ENCODE data around the gene LPP.

Gene LPP

DNA sequence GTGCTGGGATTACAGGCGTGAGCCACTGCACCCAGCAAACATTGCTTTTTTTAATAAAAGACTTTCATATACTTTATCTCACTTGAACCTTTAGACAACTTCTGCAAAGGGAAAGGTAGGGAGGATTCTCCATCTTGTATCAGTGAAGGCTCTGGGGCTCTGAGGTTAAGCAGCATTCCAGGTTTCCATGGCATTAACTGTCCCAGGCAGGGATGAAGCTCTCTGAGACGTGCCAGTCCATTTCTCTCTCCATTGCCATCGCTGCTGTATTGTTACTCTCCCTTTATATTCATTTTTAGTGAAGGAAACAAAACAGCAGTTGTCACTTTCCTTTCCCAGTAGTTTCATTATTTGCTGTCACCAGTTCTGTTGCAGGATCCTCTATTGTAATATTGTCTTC is 342.4 kb downstream of the LPP start:
- peak; percentile 33 for DNase-seq

- DNase-seq: no peak
Measured at GRCh38 chr3:188497021-188497420, 343.1 kb downstream of the LPP start.

DNA sequence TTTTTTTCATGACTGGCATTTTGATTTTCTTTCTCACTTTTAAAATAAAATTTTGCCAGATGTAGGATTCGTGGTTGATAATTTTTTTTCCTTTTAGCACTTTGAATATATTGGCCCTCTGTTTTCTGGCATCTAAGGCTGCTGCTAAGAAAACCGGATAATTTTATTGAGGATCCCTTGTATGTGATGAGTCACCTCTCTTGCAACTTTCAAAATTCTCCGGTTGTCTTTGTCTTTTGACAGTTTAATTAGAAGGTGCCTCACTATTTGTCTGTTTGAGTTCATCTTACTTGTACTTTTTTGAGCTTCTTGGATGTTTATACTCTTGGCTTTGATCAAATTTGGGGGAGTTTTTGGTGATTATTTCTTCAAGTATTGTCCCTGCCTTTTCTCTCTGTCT is 349.7 kb downstream of the LPP start:
- peak; percentile 35 for DNase-seq

DNA sequence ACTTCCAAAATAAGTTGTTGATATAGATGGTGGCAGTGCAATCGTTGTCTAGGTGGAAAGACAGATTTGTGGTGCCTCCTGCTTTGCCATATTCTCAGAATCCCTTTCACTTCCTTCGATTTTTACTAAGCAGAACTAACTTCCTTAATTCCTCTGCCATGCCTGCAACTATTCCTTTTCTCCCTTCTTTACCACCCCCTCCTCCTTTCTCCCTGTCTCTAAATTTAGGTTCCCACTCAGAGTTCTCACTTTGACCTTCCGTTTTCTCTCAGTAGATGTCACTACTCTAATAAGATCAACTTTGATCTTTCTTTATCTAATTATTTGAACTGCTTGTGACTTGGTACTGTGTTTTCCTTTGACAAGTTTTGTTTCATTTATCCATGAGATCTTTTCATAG is 351.2 kb downstream of the LPP start:
- DNase-seq: peak; percentile 58

- DNase-seq: peak; percentile 90
Measured at GRCh38 chr3:188505911-188506310, 352.0 kb downstream of the LPP start.

GRCh38 chr3:188506446-188506845 is 352.5 kb downstream of the LPP start:
- peak; percentile 63 for DNase-seq

DNA sequence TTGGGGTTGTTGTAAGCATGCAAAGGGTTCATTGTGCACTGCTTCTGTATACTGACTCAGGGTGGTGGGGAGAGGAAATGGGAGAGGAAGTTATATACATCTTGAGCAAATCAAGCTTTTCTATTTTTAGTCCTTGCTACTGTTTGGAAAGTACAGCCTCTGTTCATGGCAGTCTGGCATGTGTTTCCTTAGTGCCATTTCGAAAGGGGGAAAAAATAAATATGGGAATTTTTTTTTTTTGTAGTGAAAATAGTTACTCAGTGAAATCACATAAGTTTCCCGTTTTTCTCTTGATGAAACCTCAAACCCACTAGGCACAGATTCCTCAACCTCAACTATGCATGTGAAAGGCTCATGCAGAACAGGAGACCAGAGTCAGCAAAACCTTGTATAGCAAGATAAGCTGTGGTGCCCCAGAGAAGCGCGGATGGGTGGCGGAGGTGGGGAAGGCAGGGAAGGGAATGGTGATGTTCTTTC is 353.3 kb downstream of the LPP start:
- peak; percentile 97 for DNase-seq

DNA sequence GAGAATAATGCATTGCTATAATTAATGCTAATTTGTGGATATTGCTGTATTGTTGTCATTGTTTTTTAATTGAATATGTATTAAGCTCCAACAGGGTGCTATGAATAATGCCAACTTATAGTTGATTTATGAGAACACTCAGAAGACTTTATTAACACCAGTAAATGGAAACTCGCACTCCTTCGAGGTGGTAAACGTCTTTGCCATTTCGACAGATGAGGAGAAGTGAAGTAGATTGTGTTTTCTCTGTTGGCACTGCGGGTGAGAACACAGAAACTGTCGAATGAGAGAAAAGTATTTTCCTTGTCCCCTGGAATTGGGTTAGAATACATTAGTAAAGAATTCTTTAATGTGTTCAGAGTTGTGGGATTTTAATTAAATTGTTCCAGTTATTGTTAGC is 354.5 kb downstream of the LPP start:
- no peak for DNase-seq

DNA sequence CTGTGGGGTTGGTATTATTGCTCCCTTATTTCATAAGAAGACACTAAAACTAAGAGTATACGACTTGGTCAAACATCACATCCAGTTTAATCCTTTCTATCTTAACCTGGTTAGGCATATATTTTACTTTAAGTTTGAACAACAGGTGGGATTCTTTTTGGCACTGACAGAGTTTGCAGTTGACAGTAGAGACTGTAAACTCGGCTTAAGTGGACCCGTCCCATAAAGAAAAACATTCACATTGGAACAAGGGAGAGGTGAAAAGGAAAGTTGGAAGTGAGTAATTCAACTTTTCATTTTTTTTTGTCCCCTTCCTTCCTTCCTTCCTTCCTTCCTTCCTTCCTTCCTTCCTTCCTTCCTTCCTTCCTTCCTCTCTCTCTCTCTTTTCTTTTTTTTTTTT is 355.4 kb downstream of the LPP start:
- DNase-seq: no peak

- DNase-seq: no peak
Measured at GRCh38 chr3:188510366-188510765, 356.4 kb downstream of the LPP start.

GRCh38 chr3:188513662-188514328 is 359.8 kb downstream of the LPP start:
- DNase-seq: no peak

DNA sequence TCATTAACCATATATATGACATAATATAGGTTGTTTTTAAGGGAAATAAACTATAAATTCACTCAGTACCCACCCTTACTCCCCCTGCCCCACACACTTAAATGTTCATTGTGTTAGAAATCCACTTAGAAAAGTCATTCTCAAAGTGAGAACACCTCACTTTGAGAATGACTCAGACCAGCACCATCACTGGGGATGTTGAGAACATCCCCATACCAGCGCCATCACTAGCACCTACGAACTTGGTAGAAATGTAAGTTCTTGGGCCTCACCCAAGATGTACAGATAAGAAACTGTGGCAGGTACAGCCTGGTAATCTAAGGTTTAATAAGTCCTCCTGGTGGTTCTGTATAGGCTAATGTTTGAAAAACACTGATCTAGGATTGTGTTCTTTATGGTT is 362.6 kb downstream of the LPP start:
- no peak for DNase-seq

DNA sequence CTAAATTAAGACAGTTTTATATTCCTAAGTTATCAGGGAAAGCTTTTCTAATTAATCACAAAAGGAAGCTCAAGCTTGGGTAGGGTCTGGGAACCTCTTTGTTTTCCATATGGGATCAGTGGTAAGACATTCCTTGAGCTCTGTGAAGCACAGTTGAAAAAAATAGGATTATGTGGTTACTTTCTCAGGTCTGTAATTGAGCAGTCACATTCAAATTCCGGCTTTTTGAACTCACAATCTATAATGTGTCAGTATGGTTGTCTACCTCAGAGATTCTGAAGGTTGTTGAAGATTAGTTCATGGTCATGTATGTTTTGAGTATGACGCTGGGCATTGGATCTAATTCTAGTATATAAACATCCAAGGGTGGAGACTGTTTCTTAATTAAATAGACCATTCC is 364.5 kb downstream of the LPP start:
- DNase-seq: no peak

GRCh38 chr3:188518835-188519452 is 365.0 kb downstream of the LPP start:
- no peak for DNase-seq

DNA sequence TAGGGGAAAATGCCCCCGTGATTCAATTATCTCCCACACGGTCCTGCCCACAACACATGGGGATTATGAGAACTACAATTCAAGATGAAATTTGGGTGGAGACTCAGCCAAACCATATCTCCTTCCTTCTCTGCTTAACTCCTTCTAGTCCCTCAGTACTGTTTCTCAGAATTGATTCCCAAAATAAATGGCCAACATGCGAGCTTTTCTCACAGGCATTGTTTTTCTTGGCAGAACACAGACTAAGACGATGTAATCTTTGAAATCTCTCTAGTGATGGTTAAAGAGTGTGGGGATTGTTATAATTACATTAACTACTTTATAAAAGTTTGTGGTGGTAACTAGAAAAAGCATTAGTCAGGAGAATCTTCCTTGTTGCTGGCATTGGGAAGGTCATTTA is 366.5 kb downstream of the LPP start:
- DNase-seq: no peak

DNA sequence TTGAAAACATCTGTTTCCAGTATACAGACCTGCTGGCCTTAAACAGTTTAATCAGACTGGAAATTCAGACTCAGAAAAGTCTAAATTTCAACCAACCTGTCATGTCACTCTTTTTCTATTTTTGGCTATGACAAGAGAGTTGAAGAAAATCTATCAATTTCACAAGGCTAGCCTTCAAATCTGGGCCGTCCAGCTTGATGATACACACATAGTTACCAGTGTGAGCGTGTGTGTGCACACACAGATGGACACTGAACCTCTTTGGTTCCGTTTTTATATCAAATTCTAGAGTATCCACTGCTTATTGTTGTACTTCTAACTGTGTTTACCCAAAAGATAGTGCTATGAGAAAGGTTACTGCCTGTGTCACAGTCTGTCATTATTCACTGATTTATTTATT is 368.2 kb downstream of the LPP start:
- no peak for DNase-seq

DNA sequence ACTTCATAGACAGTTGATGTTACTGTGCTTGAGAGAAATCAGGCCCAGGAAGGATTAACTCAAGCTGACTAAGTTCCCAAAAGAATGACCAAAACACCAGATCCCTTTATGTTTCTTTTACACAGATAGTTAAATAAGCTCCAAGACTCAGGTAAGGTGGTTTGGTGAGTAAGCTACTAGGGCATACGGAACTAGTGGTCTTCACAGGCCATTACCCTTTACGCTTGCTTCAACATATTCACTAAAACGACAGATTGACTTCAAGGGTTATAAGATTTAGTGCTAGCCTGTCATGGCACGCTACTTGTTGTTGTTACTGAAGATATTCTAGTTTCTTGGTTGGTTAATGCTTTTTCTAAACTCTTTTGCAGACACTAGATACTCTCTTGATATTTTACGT is 369.3 kb downstream of the LPP start:
- DNase-seq: no peak

DNA sequence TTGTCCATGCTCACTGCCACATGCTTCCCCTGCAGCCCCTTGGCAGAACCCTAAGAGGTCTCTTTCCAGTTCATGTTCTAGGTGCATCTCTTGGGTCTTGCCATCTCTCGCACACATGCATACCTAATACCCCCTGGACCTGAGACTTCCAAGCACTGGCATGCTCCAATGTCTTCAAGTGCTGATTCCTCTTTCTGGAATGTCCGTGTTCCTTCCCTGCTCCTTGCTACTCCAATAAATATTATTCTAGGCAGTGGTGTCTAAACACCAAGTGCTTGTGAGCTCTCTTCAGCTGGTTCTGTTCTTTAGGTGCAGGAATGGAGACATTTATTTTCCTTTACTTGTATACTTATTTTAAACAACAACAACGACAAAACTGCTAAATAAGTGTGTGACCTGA is 370.1 kb downstream of the LPP start:
- DNase-seq: no peak

GRCh38 chr3:188526057-188526456 is 372.1 kb downstream of the LPP start:
- peak; percentile 60 for DNase-seq

GRCh38 chr3:188527389-188527788 is 373.4 kb downstream of the LPP start:
- DNase-seq: no peak

- DNase-seq: no peak
Measured at GRCh38 chr3:188528396-188528795, 374.4 kb downstream of the LPP start.

DNA sequence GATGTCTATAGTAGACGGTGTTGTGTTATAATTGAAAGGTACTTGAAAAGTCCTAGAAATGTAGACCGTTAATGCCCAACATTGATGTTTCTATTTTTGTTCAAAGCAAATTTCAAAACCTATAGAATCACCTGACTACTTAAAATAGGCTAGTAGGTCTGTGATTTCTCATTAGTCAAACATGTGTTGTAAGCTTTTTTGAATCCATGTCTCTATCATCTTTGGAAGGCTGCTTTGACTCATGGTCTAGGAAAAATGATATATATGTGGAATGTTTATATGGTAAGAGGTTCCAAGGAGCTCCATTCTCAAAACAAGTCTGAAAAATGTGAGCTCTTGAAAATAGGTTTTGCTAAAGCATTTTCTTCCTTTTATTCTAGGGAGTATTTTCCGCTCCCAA is 375.3 kb downstream of the LPP start:
- no peak for DNase-seq

GRCh38 chr3:188530226-188530625 is 376.3 kb downstream of the LPP start:
- DNase-seq: no peak

DNA sequence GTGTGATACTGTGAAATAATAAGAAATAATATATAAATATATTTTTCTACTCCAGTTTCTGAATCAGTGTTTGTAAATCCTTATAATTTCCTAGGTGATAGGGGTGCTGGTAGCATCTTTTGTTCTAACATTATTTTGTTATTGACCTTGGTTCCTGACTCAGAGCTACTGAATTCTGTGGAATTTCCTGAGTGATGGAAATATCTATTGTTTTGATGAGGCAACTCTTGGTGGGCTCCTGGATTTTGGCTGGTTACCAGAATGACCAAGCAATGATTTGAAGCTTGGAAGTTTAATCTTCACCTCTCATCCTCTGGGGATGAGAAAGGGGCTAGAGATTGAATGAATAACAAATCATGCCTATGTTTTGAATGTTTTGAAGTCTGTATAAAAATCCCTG is 377.3 kb downstream of the LPP start:
- no peak for DNase-seq

- DNase-seq: no peak
Measured at GRCh38 chr3:188533172-188533571, 379.2 kb downstream of the LPP start.
